Measurements from ENCODE around the gene SLC7A7.
"Not testable (repeated sequence)": the region's sequence is repeated elsewhere in the genome, so short reads cannot be mapped to it uniquely, and the experiment has no call there.

The SLC7A7 gene

GRCh38 chr14:22753586-22753985 lies 61.6 kb downstream of the SLC7A7 start:
- DNase-seq (ENCODE audit: low spot score), result no peak

- DNase-seq (ENCODE audit: low spot score), result no peak
Observed at GRCh38 chr14:22752422-22752821, 62.8 kb downstream of the SLC7A7 start.

- DNase-seq (ENCODE audit: low spot score), result peak; percentile 47
Observed at GRCh38 chr14:22748631-22749068, 66.6 kb downstream of the SLC7A7 start.

GRCh38 chr14:22748206-22748605 lies 67.0 kb downstream of the SLC7A7 start:
- no peak for DNase-seq (ENCODE audit: low spot score)

GRCh38 chr14:22747769-22748168 lies 67.5 kb downstream of the SLC7A7 start:
- no peak for DNase-seq (ENCODE audit: low spot score)

- no peak for DNase-seq (ENCODE audit: low spot score)
Observed at GRCh38 chr14:22740020-22740419, 75.2 kb downstream of the SLC7A7 start.

GRCh38 chr14:22739423-22739822 lies 75.8 kb downstream of the SLC7A7 start:
- no peak for DNase-seq (ENCODE audit: low spot score)

GRCh38 chr14:22737052-22737451 lies 78.2 kb downstream of the SLC7A7 start:
- no peak for DNase-seq (ENCODE audit: low spot score)

- DNase-seq (ENCODE audit: low spot score), result not testable (repeated sequence)
Observed at GRCh38 chr14:22736384-22736783, 78.9 kb downstream of the SLC7A7 start.

GRCh38 chr14:22735096-22735495 lies 80.1 kb downstream of the SLC7A7 start:
- DNase-seq (ENCODE audit: low spot score), result no peak

- no peak for DNase-seq (ENCODE audit: low spot score)
Observed at GRCh38 chr14:22733829-22734228, 81.4 kb downstream of the SLC7A7 start.

- DNase-seq (ENCODE audit: low spot score), result not testable (repeated sequence)
Observed at GRCh38 chr14:22732062-22732461, 83.2 kb downstream of the SLC7A7 start.

- no peak for DNase-seq (ENCODE audit: low spot score)
Observed at GRCh38 chr14:22726012-22726411, 89.2 kb downstream of the SLC7A7 start.

- not testable (repeated sequence) for DNase-seq (ENCODE audit: low spot score)
Observed at GRCh38 chr14:22725374-22725773, 89.9 kb downstream of the SLC7A7 start.

- DNase-seq (ENCODE audit: low spot score), result not testable (repeated sequence)
Observed at GRCh38 chr14:22724847-22725246, 90.4 kb downstream of the SLC7A7 start.

- no peak for DNase-seq (ENCODE audit: low spot score)
Observed at GRCh38 chr14:22723815-22724214, 91.4 kb downstream of the SLC7A7 start.

All from NAMALWA (cell line).